CD4-positive, alpha-beta T cell treated with Interleukin-17A for 1 hour (primary cell): Measurements from ENCODE around the gene PARP14.
"Not testable (repeated sequence)": the region's sequence is repeated elsewhere in the genome, so short reads cannot be mapped to it uniquely, and the experiment has no call there.

Experiments used
- DNase-seq: peaks from one replicate; pipeline ENCODE4 v3.0.0-alpha.2; 2020

Gene PARP14

DNA sequence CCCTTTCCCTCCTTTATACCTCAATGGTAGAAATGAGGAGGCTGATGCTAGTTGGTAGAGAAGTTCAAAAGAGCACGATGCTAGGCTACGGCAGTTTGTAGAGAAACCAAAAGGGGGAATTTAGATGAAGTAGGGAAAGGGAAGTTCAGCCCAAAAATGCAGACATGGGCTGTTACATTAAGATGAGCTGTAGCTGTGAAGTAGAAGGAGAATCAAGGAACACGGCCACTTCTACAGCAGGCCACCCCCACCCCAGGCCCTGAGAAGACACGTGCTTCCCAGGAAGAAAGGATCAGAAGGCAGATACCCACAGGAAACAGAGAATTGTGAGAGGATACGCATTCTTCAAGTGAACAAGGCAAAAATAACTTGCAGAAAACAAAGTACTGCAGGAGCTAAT lies 2.1 kb upstream of the PARP14 start:
- DNase-seq = no peak

DNA sequence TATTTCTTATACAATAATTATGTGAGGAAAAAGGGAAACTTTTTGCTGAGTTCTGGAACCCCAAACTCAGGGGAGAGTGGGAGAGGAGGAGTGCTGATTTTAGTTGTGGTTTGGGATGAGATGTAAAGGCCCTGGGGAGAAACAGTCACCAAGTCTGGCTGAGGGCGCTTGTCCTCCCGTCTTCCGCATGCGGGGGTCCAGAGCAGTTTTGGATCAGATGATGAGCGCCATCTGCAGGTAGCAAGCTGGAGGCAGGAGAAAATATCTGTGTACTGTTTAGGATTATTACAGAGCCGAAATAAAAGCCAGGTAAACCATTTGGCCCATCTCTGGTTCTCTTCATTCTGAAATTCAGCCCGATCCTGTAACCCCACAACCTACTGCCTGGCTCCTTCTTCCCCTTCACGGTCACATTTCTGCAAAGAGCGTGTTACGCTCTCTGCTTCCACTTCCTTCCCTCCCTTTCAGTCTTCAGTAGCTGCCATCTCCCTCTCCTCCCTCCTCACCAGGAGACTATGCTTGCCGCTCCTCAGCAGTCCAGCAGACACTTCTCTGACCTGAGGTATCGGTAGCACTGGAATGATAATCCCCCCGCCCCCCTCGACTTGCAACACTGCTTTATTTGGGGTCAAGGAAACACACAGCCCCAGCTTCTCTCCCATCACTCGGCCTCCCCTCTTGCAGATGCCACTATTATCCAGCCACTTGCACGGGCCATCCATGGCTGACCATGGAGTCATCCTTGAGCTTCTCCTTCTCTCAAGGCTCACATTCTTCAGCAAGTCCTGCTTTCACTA lies 1.4 kb upstream of the PARP14 start:
- peak; percentile 88 for DNase-seq

DNA sequence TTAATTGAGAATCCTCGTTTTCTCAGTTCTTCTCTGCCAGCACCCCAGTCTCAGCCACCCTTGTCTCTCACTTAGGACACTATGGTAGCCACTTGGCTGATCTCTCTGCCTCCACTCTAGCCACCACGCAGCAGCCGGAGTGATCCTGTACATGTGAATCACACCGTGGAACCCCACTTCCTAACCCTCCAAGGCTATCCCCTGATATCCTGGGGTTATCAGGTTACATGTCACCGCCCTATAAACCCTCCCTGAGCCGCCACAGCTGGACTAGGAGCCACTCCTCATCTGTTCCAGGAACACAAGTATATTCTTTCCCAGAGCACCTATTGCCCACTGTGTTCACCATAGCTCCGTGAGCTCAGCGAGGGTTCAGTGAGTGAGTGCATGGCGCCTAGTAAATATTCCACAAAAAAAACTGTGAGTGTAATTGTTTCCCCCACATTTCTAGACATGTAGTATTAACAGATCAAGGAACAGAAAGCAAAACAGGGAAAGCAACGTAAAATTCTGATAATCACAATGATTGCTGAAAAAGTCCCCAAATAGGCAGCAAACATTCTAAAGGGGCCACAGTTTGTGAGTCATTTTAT lies 661 bp upstream of the PARP14 start:
- no peak for DNase-seq

DNA sequence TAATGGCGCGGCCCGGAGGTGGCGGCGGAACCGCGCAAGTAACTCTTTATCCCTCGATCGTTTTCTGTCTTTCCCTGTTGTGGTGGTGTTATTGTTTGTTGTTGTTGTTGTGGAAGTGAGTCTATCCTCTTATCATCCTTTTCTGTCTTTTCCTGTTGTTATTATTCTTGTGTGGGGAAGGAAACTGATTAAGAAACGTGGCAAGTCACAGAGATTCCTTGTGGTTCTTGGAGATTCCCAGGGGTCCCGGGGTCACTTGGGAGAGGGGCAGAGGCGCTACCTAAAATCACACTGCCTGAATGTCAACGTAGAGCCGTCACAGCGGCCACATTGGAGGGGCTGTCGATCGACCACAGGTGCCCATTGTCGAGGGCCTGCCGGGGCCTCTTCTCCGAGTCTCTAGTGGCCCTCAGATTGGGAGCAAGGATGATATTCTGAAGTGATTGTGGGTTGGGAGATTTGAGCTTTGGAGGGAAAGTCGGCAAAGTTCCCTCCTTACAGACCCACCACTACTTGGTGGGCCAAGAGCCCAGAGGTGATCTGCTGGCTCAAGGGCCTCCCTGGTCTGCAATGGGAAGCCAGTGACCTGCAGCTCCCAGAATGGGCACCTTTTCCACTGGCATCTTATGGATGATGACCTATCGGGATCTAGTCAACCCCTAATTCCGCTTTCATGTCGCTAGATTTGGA lies 790 bp downstream of the PARP14 start:
- DNase-seq = no peak

DNA sequence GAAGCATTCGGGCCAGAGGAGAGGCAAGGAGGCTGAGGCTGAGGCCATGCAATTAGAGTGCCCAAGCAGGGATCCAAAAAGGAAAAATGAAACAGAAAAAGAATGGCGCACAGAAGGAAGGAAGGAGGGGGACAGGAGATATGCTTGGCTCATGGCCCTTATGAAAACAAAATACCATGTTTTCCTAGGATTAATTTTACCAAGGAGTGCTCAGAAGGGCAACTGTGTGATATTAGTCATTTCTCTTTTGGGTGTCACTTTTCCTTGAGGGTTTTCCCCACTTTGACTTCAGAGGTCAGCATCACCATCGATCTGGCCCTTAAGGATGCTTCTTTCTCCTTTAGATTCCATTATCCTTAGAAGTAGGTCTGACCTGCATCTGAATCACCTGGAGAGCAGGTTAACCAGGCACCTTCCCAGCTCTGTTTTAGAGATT lies 1.4 kb downstream of the PARP14 start:
- no peak for DNase-seq

DNA sequence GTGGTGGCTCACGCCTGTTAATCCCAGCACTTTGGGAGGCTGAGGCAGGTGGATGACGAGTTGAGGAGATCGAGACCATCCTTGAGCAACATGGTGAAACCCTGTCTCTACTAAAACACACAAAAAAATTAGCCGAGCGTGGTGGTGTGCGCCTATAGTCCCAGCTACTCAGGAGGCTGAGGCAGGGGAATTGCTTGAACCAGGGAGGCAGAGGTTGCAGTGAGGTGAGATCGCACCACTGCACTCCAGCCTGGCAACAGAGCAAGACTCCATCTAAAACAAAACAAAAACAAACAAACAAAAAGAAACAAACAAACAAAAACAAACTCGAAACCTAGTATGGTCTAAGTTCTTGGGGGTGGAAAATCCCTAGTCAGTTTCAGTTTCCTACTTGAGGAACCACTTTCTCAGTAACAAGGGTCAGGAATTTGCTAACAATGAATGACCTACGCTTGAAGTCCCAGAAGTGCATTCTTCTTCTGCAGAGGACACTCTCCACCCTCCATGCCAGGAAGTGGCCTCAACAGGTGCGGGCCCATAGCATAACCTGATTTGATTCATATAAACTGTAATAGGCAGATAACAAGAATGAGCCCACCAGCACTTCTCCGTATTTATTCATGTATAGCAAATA lies 2.3 kb downstream of the PARP14 start:
- DNase-seq = peak; percentile 38

DNA sequence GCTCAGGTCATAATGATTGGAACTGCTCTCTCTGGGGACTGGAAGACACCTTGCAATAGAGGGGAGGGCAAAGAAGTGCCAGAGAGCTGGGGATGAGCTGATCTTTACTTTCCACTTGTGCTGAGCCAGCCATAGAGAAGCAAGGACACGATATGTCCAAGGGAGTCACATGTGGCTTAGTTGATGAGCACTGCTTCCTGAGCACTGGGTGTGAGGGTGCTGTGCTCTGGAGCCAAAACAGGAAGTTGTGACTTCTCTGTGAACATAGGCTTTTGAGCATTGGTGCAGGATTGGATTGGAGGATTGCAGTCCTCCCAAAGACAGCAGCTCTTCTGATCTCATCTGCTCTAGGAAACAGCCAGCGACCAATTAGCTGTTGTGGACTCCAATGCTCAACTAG lies 6.7 kb downstream of the PARP14 start:
- no peak for DNase-seq

DNA sequence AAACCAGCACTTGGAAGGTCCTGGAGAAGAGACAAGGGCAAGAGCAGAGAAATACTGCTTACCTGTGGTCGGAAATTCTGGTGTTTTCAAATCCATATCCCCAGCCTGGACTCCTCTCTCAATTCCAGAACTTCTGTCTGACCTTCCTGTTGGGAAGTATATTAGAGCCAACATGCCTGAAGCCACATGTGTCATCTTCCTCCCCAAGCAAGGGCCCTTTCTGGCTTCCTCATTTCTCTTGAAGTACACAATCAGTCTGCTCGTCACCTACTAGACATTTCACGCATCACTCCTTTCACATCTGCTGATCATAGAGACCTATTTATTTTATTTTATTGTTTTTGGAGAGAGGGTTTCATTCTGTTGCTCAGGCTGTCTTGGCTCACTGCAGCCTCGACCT lies 8.4 kb downstream of the PARP14 start:
- no peak for DNase-seq

DNA sequence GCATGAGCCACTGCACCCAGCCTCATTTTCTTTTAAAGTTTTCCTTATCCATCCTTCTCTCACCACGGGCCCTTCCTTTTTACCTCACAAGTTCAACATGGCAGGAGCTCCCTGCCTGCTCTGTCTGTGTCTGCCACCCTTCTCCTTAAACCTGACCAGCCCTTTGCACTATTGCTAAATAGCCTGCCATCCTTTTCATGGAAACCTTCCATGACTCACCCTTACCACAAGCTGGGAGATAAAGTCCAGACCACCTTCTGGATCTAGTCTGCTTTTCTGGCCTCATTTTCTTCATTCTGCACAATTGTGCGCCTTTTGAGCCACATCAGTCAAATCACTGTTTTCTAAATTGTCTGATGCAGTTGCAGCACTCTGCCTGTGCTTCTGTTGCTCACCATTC lies 8.9 kb downstream of the PARP14 start:
- DNase-seq = no peak

DNA sequence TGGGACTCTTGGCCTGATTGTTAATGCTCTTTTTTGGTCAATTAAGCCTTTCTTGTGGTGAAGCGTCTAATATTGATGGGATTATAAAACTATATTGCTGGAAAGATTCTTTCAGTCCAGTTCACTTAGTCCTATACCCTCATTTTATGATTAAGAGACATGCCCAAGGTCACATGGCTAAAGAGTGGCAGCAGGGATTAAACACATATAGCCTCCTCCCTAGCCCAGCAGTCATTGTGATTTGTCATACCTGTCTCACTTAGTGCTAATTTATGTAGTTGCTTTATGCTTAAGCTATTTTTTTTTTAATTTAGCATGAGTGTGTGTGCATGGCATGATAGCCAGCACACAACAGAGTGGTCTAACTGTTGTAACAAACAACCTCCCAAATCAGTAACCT lies 9.5 kb downstream of the PARP14 start:
- no peak for DNase-seq

DNA sequence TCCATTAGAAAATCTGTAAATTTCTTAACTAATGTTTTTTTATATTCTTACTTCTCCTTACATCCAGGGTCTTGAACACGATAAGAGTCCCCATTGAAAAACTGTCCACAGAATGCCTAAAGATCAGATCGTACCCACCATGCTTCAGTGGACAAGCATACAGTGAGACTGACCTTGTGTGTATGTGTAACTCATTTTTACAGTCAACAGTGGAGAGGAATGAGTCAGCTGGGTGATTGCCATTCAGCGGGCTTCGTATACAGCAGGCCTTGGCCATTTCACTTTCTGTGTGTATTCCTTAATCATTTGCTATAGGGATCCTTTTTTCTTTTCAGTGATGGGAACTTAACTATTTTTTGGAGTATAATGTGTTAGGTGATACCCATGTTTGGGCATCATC lies 10.6 kb downstream of the PARP14 start:
- DNase-seq = no peak

DNA sequence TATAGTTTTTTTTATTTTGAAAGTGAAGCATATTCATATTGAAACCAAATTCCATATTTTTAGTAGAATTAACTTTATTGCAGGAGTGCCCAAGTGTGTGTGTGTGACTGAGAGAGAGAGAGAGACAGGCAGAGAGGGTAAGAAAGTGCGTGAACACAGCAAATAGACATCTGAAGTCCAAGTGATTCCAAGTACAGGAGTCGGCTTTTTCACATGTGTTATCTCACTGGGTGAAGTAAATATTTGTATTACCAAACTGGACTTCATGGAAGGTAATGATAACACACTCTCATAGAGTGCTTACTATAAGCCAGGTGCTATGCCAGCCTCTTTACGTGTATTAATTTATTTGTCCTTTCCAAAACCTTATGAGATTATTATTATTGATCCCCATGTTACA lies 12.0 kb downstream of the PARP14 start:
- no peak for DNase-seq

DNA sequence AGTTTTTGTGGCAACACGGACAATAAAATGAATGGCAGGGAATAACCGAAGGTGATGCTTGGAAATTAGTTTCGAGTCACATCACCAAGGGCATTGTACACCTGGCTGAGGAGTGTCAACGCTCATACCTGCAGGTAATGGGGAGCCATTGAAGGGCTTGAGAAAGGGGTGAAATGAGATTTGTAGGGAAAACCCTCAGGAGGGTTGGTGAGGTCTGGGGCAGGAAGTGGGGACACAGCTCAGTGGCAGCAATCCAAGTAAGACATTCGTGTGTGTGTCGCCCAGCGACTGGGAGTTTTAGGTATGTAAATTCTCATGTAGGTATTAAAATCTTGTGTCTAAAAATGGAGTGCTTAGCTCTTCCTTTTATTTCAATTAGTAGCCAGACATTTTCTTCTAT lies 14.3 kb downstream of the PARP14 start:
- DNase-seq = no peak

DNA sequence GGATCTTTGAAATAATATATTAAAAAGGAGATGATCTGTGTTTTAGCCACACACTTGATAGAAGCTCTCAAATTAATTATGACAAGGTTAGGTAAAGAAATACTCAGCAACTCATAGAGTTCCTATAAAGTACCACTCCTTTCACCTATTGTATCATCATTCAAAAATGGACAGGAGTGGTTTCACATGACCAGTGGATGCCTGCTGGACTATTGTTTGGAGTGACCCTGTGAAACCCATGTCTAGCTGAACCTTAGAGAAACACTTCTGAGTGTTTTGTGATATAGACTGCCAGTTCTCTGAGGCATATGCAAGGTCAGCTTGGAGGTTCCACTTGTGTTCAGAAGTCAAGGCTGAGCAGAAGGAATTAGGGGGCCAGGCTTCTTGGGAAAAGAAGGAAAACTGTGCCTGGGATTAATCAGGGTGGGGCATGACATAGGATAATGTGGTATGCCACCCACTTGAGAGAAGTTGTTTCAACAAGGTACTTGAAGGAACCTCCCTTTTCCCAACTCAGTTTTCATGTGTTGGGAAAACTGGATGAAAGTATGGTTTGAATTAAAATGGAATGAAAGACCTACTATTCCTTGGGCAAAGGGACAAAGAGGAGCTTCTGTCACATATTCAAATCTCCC lies 15.4 kb downstream of the PARP14 start:
- DNase-seq = no peak

DNA sequence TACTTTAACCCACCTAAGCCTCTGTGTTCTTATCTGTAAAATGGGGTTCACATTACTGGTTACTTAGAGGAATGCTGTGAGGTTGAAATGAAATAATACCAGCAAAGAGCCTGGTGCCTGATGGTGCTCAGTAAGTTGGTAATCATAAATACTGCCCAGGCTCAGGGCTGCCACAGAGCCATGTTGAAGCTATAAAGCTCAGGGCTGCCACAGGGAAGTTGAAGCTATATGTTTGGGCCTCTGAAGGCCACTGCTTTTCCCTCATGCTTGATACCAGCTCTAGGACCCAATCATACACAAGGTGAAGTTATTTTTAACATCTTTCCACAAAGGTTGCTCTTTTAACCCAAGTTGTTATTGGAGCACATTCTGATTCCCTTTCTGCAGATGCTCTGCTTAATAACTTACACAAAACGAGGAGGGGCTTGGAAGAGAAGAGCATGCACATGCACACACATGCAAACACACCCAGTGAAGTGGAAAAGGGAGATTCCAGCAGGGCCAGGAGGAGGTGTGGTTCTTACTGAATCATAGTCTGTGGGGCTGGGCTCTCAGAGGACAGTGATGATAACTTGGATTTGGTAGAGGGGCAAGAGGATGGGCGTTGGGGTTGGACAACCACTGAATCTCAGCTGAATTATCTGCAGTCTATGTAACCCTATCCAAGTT lies 17.4 kb downstream of the PARP14 start:
- no peak for DNase-seq

DNA sequence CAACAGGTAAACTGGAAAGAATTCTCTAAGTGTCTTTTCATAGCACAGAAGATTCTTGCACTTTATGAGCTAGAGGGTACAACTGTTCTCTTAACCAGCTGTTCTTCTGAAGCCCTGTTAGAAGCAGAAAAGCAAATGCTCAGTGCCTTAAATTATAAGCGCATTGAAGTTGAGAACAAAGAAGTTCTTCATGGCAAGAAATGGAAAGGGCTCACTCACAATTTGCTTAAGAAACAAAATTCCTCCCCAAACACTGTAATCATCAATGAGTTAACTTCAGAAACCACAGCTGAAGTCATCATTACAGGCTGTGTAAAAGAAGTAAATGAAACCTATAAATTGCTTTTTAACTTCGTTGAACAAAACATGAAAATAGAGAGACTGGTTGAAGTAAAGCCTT lies 19.6 kb downstream of the PARP14 start:
- no peak for DNase-seq

DNA sequence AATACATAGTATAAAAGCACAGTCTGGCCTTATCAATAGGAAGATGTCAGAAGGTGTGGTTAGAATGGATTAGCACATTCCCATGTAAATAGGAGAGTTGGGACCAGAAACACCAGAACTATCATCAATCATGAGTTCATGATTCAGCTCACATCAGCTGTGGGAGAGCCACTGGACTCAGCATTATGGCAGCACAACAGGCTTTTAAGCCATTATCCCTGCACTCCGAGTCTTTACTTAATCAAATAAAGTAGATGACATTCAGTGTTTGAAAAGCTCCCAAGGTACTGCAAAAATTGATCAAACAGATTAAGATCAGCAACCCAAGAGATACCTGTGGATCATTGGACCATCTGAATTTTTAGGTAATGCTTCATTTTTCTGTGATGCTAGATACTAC lies 24.7 kb downstream of the PARP14 start:
- DNase-seq = no peak

DNA sequence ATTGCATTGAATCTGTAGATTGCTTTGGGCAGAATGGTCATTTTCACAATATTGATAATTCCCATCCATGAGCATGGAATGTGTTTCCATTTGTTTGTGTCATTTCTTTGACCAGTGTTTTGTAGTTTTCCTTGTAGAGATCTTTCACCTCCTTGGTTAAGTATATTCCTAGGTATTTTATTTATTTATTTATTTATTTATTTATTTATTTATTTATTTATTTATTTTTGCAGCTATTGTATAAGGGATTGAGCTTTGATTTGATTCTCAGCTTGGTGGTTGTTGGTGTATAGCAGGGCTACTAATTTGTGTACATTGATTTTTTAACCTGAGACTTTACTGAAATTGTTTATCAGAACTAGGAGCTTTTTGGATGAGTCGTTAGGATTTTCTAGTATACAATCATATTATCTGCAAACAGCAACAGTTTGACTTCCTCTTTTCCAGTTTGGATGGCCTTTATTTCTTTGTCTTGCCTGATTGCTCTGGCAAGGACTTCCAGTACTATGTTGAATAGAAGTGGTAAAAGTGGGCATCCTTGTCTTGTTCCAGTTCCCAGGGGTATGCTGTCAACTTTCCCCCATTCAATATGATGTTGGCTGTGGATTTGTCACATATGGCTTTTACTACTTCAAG lies 30.1 kb downstream of the PARP14 start:
- not testable (repeated sequence) for DNase-seq

DNA sequence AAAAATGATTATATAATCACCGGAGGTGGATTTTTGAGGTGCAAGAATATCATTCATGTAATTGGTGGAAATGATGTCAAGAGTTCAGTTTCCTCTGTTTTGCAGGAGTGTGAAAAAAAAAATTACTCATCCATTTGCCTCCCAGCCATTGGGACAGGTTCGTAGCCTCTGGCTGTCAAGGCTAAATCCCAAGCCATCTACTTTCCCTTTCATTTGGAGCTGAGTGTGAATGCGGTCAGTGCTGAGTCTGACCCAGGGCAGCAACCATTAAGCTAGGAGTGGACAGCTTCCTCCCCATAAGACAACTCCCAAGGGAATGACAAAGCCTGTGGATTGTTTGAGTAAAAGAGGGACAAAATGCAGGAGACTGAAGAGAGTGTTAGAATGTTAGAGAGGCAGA lies 33.6 kb downstream of the PARP14 start:
- no peak for DNase-seq

DNA sequence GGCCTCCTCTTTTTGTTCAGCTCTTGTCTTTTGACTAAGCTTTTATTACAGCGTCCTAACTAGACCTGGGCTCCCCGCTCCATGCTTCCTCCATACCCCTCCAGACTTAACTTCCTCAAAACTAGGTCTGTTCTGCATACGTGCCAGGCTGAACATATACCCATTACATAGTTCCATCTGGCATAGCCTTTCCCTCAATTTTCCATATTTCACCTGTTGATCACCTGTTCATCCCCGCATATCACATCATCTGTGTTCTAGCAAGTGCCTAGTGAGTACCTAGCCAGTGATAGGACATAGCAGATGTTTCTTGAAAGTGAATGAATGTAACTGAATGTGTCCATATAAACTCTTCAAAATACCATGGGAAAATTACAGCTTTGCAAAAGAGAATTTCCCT lies 36.0 kb downstream of the PARP14 start:
- DNase-seq = no peak

DNA sequence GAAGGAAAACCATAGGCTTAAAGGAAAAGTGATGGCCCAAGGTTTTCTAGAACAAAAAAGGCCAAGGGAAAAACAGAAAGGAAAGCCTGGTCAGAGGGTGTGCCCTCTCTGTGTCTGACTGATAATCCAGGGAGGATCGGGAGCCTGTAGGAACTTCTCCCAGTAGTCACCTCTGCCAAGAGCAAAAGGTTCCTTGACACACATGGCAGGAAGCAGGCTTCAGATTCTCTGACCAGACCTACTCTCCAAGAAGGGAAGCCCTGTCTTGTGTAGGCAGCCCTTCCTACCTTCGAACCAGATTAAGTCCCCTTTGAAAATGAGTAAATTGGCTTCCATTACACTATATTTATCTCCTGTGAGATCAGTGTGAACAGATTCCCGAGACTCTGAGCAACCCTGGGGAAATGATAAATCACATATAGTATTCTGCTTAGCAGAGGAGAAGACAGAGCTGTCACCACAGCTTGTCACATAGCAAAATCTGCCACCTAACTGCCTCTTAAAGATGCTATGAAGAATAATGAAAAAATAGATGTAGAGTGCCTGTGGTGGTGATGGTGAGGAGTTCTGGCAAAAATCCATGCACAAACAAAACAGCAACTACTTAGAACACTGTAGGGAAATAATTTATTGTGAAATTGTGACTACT lies 38.8 kb downstream of the PARP14 start:
- DNase-seq = no peak

DNA sequence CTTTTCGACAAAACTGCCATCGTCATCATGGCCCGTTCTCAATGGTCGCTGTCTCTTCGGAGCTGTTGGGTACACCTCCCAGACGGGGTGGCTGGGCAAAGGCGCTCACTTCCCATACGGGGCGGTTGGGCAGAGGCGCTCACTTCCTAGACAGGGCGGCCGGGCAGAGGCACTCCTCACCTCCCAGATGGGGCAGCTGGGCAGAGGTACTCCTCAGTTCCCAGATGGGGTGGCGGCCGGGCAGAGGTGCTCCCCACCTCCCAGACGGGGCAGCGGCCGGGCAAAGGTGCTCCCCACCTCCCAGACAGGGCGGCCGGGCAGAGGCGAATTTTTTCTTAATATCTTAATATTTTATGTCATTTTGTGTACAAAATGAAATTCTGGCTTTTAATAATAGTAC lies 44.5 kb downstream of the PARP14 start:
- DNase-seq = no peak
